ENCODE results near the gene MORF4L2.

DNA sequence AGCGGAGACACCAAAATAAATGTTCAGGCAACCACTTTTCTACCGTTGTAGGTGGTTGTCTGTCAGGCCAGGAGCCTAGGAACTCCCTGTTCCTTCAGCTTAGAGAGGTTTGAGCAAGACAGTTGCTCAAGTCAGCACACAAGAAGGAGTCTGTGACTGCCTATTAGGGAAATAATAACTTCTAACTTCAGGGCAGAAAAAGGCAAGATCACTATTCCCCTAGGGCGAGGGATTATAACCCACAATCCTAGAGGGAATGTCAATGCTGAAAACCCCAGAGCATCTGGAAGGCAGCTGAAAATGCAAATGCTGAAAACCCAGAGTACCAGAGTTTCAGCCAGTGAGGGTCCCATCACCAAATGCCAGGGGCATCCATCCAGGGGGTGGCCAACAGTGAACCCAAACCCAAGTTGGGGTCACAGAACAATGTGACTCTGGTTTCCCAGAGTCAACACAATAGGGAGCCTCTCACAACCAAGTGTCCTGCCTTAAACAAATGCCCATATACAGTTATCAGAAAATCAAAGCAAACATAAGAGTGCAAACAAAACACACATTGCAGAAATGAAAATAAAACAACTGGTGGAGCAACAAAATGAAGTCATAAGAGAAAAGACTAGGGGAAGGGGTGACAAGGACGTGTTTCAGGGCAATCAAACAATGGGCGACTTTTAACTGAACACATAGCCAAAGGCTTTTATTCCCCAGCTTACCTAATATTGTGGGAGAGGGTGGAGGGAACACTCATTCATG, 27.6 kb downstream of the MORF4L2 start:
- TF ChIP-seq NRF1 (IDR thresholded peaks at IDR 0.05; ENCODE audit: low read depth, low read length) (no peak), EP300 (IDR thresholded peaks at IDR 0.05; ENCODE audit: borderline replicate concordance in 1 of 2, low read depth in 2 of 2, low read length in 2 of 2) (no peak), EGR1 (IDR thresholded peaks at IDR 0.05; ENCODE audit: borderline replicate concordance, low read depth, low read length) (no peak), KDM4A (IDR thresholded peaks at IDR 0.05; ENCODE audit: low read depth, low read length, severe bottlenecking) (no peak), KDM1A (IDR thresholded peaks at IDR 0.05; ENCODE audit: borderline replicate concordance, low read length) (no peak), POLR2AphosphoS5 (IDR thresholded peaks at IDR 0.05; ENCODE audit: low read depth, low read length) (no peak), RFX5 (IDR thresholded peaks at IDR 0.05; ENCODE audit: borderline replicate concordance, low read depth, low read length) (no peak), SP1 (IDR thresholded peaks at IDR 0.05; ENCODE audit: low read depth, low read length) (no peak), CEBPB (IDR thresholded peaks at IDR 0.05; ENCODE audit: low read depth, low read length) (no peak), POLR2A (IDR thresholded peaks at IDR 0.05; ENCODE audit: control extremely low read depth in 1 of 2, low read depth in 2 of 2, low read length in 2 of 2) (no peak)
- TF ChIP-seq, protein P1, sequence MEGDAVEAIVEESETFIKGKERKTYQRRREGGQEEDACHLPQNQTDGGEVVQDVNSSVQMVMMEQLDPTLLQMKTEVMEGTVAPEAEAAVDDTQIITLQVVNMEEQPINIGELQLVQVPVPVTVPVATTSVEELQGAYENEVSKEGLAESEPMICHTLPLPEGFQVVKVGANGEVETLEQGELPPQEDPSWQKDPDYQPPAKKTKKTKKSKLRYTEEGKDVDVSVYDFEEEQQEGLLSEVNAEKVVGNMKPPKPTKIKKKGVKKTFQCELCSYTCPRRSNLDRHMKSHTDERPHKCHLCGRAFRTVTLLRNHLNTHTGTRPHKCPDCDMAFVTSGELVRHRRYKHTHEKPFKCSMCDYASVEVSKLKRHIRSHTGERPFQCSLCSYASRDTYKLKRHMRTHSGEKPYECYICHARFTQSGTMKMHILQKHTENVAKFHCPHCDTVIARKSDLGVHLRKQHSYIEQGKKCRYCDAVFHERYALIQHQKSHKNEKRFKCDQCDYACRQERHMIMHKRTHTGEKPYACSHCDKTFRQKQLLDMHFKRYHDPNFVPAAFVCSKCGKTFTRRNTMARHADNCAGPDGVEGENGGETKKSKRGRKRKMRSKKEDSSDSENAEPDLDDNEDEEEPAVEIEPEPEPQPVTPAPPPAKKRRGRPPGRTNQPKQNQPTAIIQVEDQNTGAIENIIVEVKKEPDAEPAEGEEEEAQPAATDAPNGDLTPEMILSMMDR (IDR thresholded peaks at IDR 0.05; ENCODE audit: control extremely low read depth in 1 of 3, insufficient read depth in 1 of 3, low read depth in 1 of 3, low read length in 3 of 3), result no peak
- TF ChIP-seq, protein P2, sequence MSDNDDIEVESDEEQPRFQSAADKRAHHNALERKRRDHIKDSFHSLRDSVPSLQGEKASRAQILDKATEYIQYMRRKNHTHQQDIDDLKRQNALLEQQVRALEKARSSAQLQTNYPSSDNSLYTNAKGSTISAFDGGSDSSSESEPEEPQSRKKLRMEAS (IDR thresholded peaks at IDR 0.05), result no peak
- TF ChIP-seq, protein P3, sequence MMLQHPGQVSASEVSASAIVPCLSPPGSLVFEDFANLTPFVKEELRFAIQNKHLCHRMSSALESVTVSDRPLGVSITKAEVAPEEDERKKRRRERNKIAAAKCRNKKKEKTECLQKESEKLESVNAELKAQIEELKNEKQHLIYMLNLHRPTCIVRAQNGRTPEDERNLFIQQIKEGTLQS (IDR thresholded peaks at IDR 0.05; ENCODE audit: insufficient read depth, low read depth, low read length), result no peak
